ENCODE data around the gene PDLIM5.
"Not testable (repeated sequence)": the region's sequence is repeated elsewhere in the genome, so short reads cannot be mapped to it uniquely, and the experiment has no call there.

Gene PDLIM5

GRCh38 chr4:94545296-94545695, 93.6 kb downstream of the PDLIM5 start:
- ChIA-PET CTCF (no interaction called here), POLR2A (no interaction called here)
- no peak for TF ChIP-seq SUZ12 (IDR thresholded peaks at IDR 0.05)
- TF ChIP-seq ZNF384 (IDR thresholded peaks at IDR 0.05), result no peak
- TF ChIP-seq CTBP1 (IDR thresholded peaks at IDR 0.05; ENCODE audit: borderline replicate concordance), result no peak
- no peak for TF ChIP-seq L3MBTL2 (conservative IDR thresholded peaks at IDR 0.05)
- no peak for TF ChIP-seq ARNT (IDR thresholded peaks at IDR 0.05)
- no peak for TF ChIP-seq FOXM1 (IDR thresholded peaks at IDR 0.05; ENCODE audit: borderline replicate concordance)
- TF ChIP-seq ELF4 (IDR thresholded peaks at IDR 0.05), result no peak
- TF ChIP-seq HDGF (IDR thresholded peaks at IDR 0.05; ENCODE audit: borderline replicate concordance), result no peak
- TF ChIP-seq SP1 (IDR thresholded peaks at IDR 0.05), result no peak
- DNase-seq (ENCODE audit: extremely low spot score), result no peak

GRCh38 chr4:94546949-94547348, 95.2 kb downstream of the PDLIM5 start:
- ChIA-PET CTCF (no interaction called here), POLR2A (no interaction called here)
- DNase-seq (ENCODE audit: extremely low spot score), result no peak
- TF ChIP-seq BHLHE40 (IDR thresholded peaks at IDR 0.05; ENCODE audit: borderline replicate concordance) (no peak), HDGF (IDR thresholded peaks at IDR 0.05; ENCODE audit: borderline replicate concordance) (no peak), CTBP1 (IDR thresholded peaks at IDR 0.05; ENCODE audit: borderline replicate concordance) (no peak)

GRCh38 chr4:94548571-94548970, 96.8 kb downstream of the PDLIM5 start:
- DNase-seq (ENCODE audit: extremely low spot score), result no peak
- POLR2A ChIA-PET, result no interaction called here
- TF ChIP-seq LEF1 (IDR thresholded peaks at IDR 0.05; ENCODE audit: borderline replicate concordance), result no peak
- no peak for TF ChIP-seq NFRKB (IDR thresholded peaks at IDR 0.05)
- TF ChIP-seq FOXK2 (IDR thresholded peaks at IDR 0.05), result no peak
- TF ChIP-seq FOXA1 (IDR thresholded peaks at IDR 0.05), result no peak
- no peak for TF ChIP-seq FOXM1 (IDR thresholded peaks at IDR 0.05; ENCODE audit: borderline replicate concordance)
- no peak for TF ChIP-seq CTBP1 (IDR thresholded peaks at IDR 0.05; ENCODE audit: borderline replicate concordance)
- TF ChIP-seq ZNF384 (IDR thresholded peaks at IDR 0.05), result no peak
- no peak for TF ChIP-seq SP1 (IDR thresholded peaks at IDR 0.05)
- TF ChIP-seq L3MBTL2 (conservative IDR thresholded peaks at IDR 0.05), result no peak
- no peak for TF ChIP-seq ELF4 (IDR thresholded peaks at IDR 0.05)
- CTCF ChIA-PET, result no interaction called here

- CTCF ChIA-PET, result no interaction called here
- no peak for DNase-seq (ENCODE audit: extremely low spot score)
- POLR2A ChIA-PET, result no interaction called here
- TF ChIP-seq BHLHE40 (IDR thresholded peaks at IDR 0.05; ENCODE audit: borderline replicate concordance), result no peak
- no peak for TF ChIP-seq HDGF (IDR thresholded peaks at IDR 0.05; ENCODE audit: borderline replicate concordance)
- no peak for TF ChIP-seq ZNF384 (IDR thresholded peaks at IDR 0.05)
- no peak for TF ChIP-seq CTBP1 (IDR thresholded peaks at IDR 0.05; ENCODE audit: borderline replicate concordance)
- TF ChIP-seq ARNT (IDR thresholded peaks at IDR 0.05), result no peak
- TF ChIP-seq FOXK2 (IDR thresholded peaks at IDR 0.05), result no peak
- no peak for TF ChIP-seq SP1 (IDR thresholded peaks at IDR 0.05)
- no peak for TF ChIP-seq TARDBP (IDR thresholded peaks at IDR 0.05)
- no peak for TF ChIP-seq SUZ12 (IDR thresholded peaks at IDR 0.05)
- no peak for TF ChIP-seq FOXA1 (IDR thresholded peaks at IDR 0.05)
- no peak for TF ChIP-seq PKNOX1 (IDR thresholded peaks at IDR 0.05)
- TF ChIP-seq FOXM1 (IDR thresholded peaks at IDR 0.05; ENCODE audit: borderline replicate concordance), result no peak
- no peak for TF ChIP-seq L3MBTL2 (conservative IDR thresholded peaks at IDR 0.05)
- no peak for TF ChIP-seq ELF4 (IDR thresholded peaks at IDR 0.05)
- no peak for TF ChIP-seq LEF1 (IDR thresholded peaks at IDR 0.05; ENCODE audit: borderline replicate concordance)
- TF ChIP-seq NFRKB (IDR thresholded peaks at IDR 0.05), result no peak
Observed at GRCh38 chr4:94550352-94550751, 98.6 kb downstream of the PDLIM5 start.

- no peak for DNase-seq (ENCODE audit: extremely low spot score)
- CTCF ChIA-PET, result no interaction called here
- POLR2A ChIA-PET, result no interaction called here
- no peak for TF ChIP-seq ARNT (IDR thresholded peaks at IDR 0.05)
Observed at GRCh38 chr4:94550851-94551250, 99.1 kb downstream of the PDLIM5 start.

- no peak for DNase-seq (ENCODE audit: extremely low spot score)
- POLR2A ChIA-PET, result interaction anchor here (1.0 kb wide), 1 partner anchor 99 kb away, joined by 3 read pairs; no protein-coding TSS in a partner anchor
- CTCF ChIA-PET, result no interaction called here
- TF ChIP-seq L3MBTL2 (conservative IDR thresholded peaks at IDR 0.05), result no peak
Observed at GRCh38 chr4:94551643-94552564, 100.2 kb downstream of the PDLIM5 start.

GRCh38 chr4:94556047-94556446, 104.3 kb downstream of the PDLIM5 start:
- DNase-seq (ENCODE audit: extremely low spot score); POLR2A ChIA-PET; CTCF ChIA-PET: not testable (repeated sequence)

- POLR2A ChIA-PET; DNase-seq (ENCODE audit: extremely low spot score); CTCF ChIA-PET: not testable (repeated sequence)
Observed at GRCh38 chr4:94557632-94558031, 105.9 kb downstream of the PDLIM5 start.

GRCh38 chr4:94558392-94558904, 106.7 kb downstream of the PDLIM5 start:
- POLR2A ChIA-PET, result no interaction called here
- no peak for TF ChIP-seq NFRKB (IDR thresholded peaks at IDR 0.05)
- TF ChIP-seq ARNT (IDR thresholded peaks at IDR 0.05), result no peak
- no peak for TF ChIP-seq PKNOX1 (IDR thresholded peaks at IDR 0.05)
- no peak for TF ChIP-seq FOXM1 (IDR thresholded peaks at IDR 0.05; ENCODE audit: borderline replicate concordance)
- no peak for TF ChIP-seq L3MBTL2 (conservative IDR thresholded peaks at IDR 0.05)
- no peak for TF ChIP-seq CTBP1 (IDR thresholded peaks at IDR 0.05; ENCODE audit: borderline replicate concordance)
- no peak for TF ChIP-seq HDGF (IDR thresholded peaks at IDR 0.05; ENCODE audit: borderline replicate concordance)
- TF ChIP-seq SP1 (IDR thresholded peaks at IDR 0.05), result no peak
- no peak for DNase-seq (ENCODE audit: extremely low spot score)
- CTCF ChIA-PET, result no interaction called here
